GM12801 (cell line): ENCODE measurements around the gene RNF145.
A peak's percentile ranks its signal among the peaks of the same experiment; 100 is the strongest.

Experiments
- TF ChIP-seq, protein P1 (sequence below): IDR thresholded peaks from one replicate; pipeline ENCODE4 v1.5.1; 2011; ENCODE audit warnings: control low read depth; ENCODE audit not compliant: insufficient read length; ENCODE audit errors: extremely low read depth

Gene RNF145

DNA sequence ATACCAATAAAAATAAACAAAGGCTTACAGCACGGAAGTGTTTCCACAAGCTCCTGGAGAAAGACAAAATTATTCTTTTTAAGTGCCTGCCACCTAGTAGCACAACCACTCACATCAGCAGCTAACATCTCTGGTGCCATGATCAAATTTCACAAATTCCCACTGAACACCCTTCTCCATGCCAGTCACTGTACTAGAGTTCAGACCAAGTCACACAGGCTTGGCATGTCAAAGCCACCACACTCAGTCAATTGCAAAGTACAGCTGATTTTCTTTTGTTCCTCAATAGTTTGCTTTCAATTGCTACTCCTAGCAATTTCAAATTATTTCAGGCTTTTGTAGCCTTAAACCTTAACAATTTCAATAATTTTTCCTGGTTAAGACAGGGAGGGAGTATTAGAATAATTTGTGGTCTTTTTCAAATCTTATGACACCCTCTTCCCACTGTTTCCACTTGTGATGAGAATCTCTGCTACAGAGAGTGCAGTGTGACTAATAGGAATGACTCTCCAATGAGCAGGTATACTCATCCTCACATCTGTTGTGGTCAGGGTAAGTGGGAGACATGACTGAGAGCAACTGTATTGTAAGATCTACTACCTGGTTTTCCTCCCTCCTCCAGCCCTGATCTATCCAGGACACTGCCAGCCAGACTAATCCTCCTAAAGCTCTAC lies 46.2 kb downstream of the RNF145 start:
- TF ChIP-seq, protein P1, sequence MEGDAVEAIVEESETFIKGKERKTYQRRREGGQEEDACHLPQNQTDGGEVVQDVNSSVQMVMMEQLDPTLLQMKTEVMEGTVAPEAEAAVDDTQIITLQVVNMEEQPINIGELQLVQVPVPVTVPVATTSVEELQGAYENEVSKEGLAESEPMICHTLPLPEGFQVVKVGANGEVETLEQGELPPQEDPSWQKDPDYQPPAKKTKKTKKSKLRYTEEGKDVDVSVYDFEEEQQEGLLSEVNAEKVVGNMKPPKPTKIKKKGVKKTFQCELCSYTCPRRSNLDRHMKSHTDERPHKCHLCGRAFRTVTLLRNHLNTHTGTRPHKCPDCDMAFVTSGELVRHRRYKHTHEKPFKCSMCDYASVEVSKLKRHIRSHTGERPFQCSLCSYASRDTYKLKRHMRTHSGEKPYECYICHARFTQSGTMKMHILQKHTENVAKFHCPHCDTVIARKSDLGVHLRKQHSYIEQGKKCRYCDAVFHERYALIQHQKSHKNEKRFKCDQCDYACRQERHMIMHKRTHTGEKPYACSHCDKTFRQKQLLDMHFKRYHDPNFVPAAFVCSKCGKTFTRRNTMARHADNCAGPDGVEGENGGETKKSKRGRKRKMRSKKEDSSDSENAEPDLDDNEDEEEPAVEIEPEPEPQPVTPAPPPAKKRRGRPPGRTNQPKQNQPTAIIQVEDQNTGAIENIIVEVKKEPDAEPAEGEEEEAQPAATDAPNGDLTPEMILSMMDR: no peak

DNA sequence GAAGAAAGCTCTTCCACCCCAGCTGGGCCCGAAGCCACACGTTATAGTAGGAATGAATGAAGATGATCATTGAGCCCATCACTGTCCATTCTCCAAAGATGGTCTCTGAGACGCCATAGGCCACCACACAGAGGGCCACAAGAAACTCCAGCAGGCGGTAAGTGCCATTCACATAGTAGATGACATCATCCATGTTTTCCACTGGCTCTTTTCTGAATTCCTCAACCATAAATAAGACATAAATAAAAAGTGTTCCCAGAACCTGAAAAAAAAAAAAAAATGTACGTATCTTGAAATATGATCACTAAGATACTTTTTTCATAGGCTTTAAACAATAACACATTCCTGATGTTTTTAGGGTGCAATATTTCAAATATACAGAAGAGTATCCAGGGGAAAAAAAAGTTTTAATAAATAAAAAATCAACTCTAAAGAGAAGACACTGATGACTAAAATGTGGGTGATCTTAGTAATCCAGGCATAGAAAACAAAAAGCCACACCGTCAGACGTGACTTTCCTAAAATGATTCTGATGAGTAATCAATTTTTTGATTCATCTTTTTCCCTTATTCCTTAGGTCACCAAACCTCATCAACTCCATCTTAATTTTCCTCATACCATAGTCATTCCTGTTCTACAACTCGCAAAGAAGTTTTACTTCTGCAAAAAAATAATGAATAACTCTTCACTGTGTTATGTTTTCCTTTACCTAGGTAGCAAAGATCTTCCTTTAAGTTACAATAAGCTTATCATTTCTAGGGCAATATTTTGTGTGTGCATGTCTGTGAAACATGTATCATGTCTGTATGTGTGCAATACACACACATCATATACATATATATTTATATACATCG lies 47.8 kb downstream of the RNF145 start:
- TF ChIP-seq, protein P1: no peak

DNA sequence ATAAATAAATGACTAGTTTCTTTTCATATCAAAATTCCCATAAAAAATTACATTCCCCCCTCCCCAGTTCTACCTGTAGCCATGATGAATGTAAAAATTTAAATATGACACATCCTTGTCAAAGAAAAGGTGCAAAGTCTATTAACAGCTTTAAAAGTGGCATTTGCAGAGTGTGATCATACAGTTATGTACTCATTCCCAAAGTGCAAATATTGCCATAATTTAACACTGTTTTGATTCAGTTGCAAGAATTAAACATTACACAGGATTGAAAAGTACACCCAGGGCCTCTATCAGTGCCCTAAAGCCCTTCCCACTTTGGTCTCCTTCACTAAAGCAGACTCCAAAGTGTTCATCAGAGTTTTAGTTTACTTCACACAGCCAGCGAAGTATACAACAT lies 51.8 kb downstream of the RNF145 start:
- TF ChIP-seq, protein P1: no peak

DNA sequence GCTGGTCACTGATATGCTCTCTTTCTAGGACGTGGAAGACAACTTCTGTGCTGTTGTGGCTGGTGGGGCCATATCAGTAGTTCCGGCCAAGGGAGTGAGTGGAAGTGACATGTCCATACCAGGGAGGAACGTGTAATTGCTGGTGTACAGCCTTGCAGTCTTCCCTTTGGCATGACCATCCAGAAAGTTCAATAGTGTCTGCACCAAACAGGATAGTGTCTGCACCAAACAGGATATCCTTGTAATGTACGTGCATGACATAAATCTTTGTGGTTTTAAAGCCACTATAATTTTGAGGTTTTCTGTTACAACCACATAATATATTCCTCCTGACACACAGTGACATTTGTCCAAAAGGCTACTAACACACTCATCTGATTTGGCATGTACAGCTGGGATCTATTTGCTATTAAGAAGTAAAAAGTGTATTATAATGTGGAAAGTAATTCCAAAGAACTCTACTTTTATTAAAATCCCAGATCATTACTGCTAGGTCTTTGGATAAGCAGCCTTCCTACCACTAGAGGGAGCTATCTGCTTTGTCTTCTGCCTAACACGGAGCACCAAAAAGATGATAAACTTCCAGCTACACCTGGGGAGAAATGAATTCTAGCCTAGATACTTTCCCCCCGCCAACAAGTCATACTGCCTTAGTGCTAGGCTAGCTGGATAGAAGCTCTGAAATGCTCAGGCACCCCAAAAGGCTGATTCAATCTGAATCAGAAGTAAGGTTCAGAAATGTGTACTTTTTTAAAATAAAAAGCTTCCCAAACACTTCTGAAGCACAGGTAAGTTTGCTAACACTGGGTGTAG lies 52.7 kb downstream of the RNF145 start:
- TF ChIP-seq, protein P1: peak; percentile 46

DNA sequence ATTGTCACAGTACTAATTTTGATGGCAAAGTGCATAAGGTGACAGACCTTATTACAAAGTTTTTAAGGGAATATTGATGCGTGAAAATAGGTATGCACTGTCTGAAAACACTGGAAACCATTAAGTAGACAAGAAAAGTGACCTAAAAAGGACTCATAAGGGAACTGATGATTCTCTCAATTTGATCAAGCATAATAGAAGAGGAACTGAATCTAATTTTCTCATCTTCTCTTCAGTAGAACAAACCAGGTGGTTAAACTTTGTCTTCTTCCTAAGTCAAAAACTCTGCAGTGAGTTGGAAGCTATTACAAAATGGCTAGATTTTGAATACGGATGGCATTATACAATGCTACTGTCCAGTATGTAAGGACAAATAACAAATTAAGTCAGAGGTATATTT lies 53.4 kb downstream of the RNF145 start:
- TF ChIP-seq, protein P1: no peak

DNA sequence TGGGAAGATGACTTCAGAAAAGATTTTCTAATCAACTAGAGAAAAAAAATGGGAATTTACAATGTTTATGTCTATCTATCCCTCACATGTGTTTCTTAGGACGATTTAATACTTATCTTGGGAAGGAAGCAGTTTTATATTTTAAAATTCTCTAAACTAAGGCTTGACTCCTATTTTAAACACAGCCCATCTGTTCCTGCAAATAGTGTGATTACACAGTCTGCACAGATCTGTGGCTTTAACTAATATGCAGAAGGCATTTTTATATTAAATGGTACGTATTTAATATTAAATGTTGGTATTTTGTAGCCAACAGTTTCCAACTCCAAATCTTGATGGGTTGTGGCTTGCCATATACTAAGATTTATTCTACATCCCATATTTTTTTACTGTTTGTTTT lies 56.5 kb downstream of the RNF145 start:
- TF ChIP-seq, protein P1: no peak

DNA sequence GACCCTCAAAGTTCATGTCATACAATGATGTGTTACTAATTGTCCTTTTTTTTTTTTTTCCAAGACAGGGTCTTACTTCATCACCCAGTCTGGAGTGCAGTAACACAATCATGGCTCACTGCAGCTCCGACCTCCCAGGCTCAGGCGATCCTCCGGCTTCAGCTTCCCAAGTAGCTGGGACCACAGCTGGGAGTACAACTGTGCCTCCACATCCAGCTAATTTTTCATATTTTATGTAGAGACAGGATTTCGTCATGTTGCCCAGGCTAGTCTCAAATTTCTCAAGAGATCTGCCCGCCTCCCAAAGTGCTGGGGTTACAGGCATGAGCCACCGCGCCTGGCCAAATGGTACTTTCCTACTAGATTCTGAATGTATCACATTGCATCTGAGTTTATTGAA lies 60.3 kb downstream of the RNF145 start:
- TF ChIP-seq, protein P1: no peak
